Smooth muscle cell (in vitro differentiated cells): ENCODE data around the gene CSRP1. TPM values are rescaled to one million over a fixed set of nuclear protein-coding genes. Genes with fewer than 3 reads are reported as not detected.
"Not testable (repeated sequence)": the region's sequence is repeated elsewhere in the genome, so short reads cannot be mapped to it uniquely, and the experiment has no call there.

Source experiments
- DNase-seq: peaks from one replicate; lab custom pipeline; 2025; ENCODE audit not compliant: unreplicated experiment; lab: John Stamatoyannopoulos, UW
- H2AFZ ChIP-seq: fragments of 200-600 bp; sonication (generic); 2 replicates; pipeline ENCODE4 v1.6.0; 2016; ENCODE audit warnings: antibody characterized with exemption, low read depth, mild to moderate bottlenecking
- H3F3A ChIP-seq: fragments of 200-600 bp; sonication (generic); 2 replicates; pipeline ENCODE4 v1.6.0; 2017; ENCODE audit warnings: antibody characterized with exemption, low read depth
- H3K27ac ChIP-seq: fragments of 200-600 bp; sonication (generic); 2 replicates; pipeline ENCODE4 v1.5.1; 2016; ENCODE audit warnings: low read depth, mild to moderate bottlenecking
- H3K27me3 ChIP-seq: fragments of 200-600 bp; sonication (generic); 2 replicates; pipeline ENCODE4 v1.6.1; 2016; ENCODE audit warnings: low read depth, mild to moderate bottlenecking
- H3K36me3 ChIP-seq: fragments of 200-600 bp; sonication (generic); 2 replicates; pipeline ENCODE4 v1.5.1; 2016; ENCODE audit warnings: low read depth
- H3K4me1 ChIP-seq: fragments of 200-600 bp; sonication (generic); 2 replicates; pipeline ENCODE4 v1.5.1; 2016; ENCODE audit warnings: low read depth
- H3K4me2 ChIP-seq: fragments of 200-600 bp; sonication (generic); 2 replicates; pipeline ENCODE4 v1.6.0; 2016; ENCODE audit warnings: mild to moderate bottlenecking
- H3K4me3 ChIP-seq: fragments of 200-600 bp; sonication (generic); 2 replicates; pipeline ENCODE4 v1.5.1; 2016; ENCODE audit warnings: mild to moderate bottlenecking
- H3K79me2 ChIP-seq: fragments of 200-600 bp; sonication (generic); 2 replicates; pipeline ENCODE4 v1.6.0; 2016; ENCODE audit warnings: low read depth, mild to moderate bottlenecking
- H3K9ac ChIP-seq: fragments of 200-600 bp; sonication (generic); 2 replicates; pipeline ENCODE4 v1.6.0; 2016; ENCODE audit warnings: low read depth
- H3K9me3 ChIP-seq: fragments of 200-600 bp; sonication (generic); replicated peaks from 2 replicates; pipeline ENCODE4 v1.5.1; 2016; ENCODE audit warnings: low read depth
- H4K20me1 ChIP-seq: fragments of 200-600 bp; sonication (generic); 2 replicates; pipeline ENCODE4 v1.6.0; 2016; ENCODE audit warnings: low read depth
- CTCF ChIP-seq: fragments of 200-600 bp; sonication (generic); IDR thresholded peaks from 2 replicates; pipeline ENCODE4 v1.5.1; 2017; ENCODE audit warnings: borderline replicate concordance, mild to moderate bottlenecking, antibody characterized with exemption; ENCODE audit not compliant: insufficient read depth, poor library complexity, severe bottlenecking
- WGBS: methylation state at CpG from one replicate; pipeline ENCODE4 v1.1.7; 2016; ENCODE audit warnings: low lambda C conversion rate; 5-methylcytosine and 5-hydroxymethylcytosine counted together
- polyA plus RNA-seq: library from polyadenylated mRNA; unstranded; fragments of >200 nt; fragmentation: Nextera tagmentation; extraction: Ambion mirVana; gene quantifications from 2 replicates; pipeline ENCODE4 v1.2.1, GENCODE V29; 2016
- total RNA-seq: library from RNA; depleted of rRNA; stranded (reverse); fragments of >200 nt; gene quantifications from 2 replicates; pipeline ENCODE4 v1.2.3, GENCODE V29; 2014

The CSRP1 gene
- total and polyA plus RNA-seq, 2 experiments from 2014 or later: 202 to 345 TPM

- no peak overlapping the region for H2AFZ ChIP-seq
- H3K27me3 ChIP-seq: no peaks in the 10 kb centered on the region
- H3K4me3 ChIP-seq: no peak overlapping the region
- no peaks in the 10 kb centered on the region for H3K36me3 ChIP-seq
- TF ChIP-seq CTCF: no peak
- no peaks in the 10 kb centered on the region for H3K9me3 ChIP-seq
- peaks cover 82% of the 10 kb centered on the region for H3K79me2 ChIP-seq
- H3F3A ChIP-seq: peaks cover 47% of the 10 kb centered on the region
- DNase-seq: no peak
- H3K27ac ChIP-seq: peak overlapping the region; percentile 97
- peak overlapping the region; percentile 56 for H3K4me2 ChIP-seq
- H3K9ac ChIP-seq: peak overlapping the region; percentile 62
- no peaks in the 10 kb centered on the region for H4K20me1 ChIP-seq
- 66% methylated on average over 12 of the region's 12 CpGs for WGBS
- peaks cover 19% of the 10 kb centered on the region for H3K4me1 ChIP-seq
Observed at GRCh38 chr1:201551877-201552731, 45.2 kb upstream of the CSRP1 start.

- H3K9me3 ChIP-seq: no peaks in the 10 kb centered on the region
- 42% methylated on average over 3 of the region's 3 CpGs for WGBS
- peak overlapping the region; percentile 97 for H3K27ac ChIP-seq
- H2AFZ ChIP-seq: no peak overlapping the region
- H3K27me3 ChIP-seq: no peaks in the 10 kb centered on the region
- no peak for TF ChIP-seq CTCF
- H3K4me2 ChIP-seq: peak overlapping the region; percentile 56
- no peaks in the 10 kb centered on the region for H3K36me3 ChIP-seq
- no peak overlapping the region for H3K4me3 ChIP-seq
- peaks cover 82% of the 10 kb centered on the region for H3K79me2 ChIP-seq
- peak overlapping the region; percentile 62 for H3K9ac ChIP-seq
- H3K4me1 ChIP-seq: peaks cover 16% of the 10 kb centered on the region
- DNase-seq: no peak
- H3F3A ChIP-seq: peaks cover 45% of the 10 kb centered on the region
- peaks cover 2% of the 10 kb centered on the region for H4K20me1 ChIP-seq
Observed at GRCh38 chr1:201551096-201551495, 44.2 kb upstream of the CSRP1 start.

- peaks cover 16% of the 10 kb centered on the region for H4K20me1 ChIP-seq
- peaks cover 39% of the 10 kb centered on the region for H3F3A ChIP-seq
- WGBS: 95% methylated on average over 5 of the region's 5 CpGs
- H3K9ac ChIP-seq, H2AFZ ChIP-seq, H3K4me2 ChIP-seq, H3K4me3 ChIP-seq, H3K27me3 ChIP-seq, H3K36me3 ChIP-seq, H3K27ac ChIP-seq, DNase-seq, H3K9me3 ChIP-seq: not testable (repeated sequence)
- H3K79me2 ChIP-seq: peaks cover 82% of the 10 kb centered on the region
- peaks cover 20% of the 10 kb centered on the region for H3K4me1 ChIP-seq
Observed at GRCh38 chr1:201549522-201549921, 42.6 kb upstream of the CSRP1 start.

GRCh38 chr1:201545851-201546492 lies 39.0 kb upstream of the CSRP1 start:
- Histone ChIP-seq H3F3A (peaks cover 28% of the 10 kb centered on the region), H4K20me1 (peaks cover 17% of the 10 kb centered on the region), H2AFZ (no peak overlapping the region), H3K9ac (no peak overlapping the region), H3K4me2 (peak overlapping the region; percentile 31), H3K36me3 (no peaks in the 10 kb centered on the region), H3K4me3 (no peak overlapping the region), H3K27ac (no peak overlapping the region), H3K27me3 (no peaks in the 10 kb centered on the region), H3K9me3 (no peaks in the 10 kb centered on the region), H3K4me1 (peaks cover 42% of the 10 kb centered on the region), H3K79me2 (peaks cover 96% of the 10 kb centered on the region)
- WGBS: 48% methylated on average over 9 of the region's 9 CpGs
- no peak for TF ChIP-seq CTCF
- no peak for DNase-seq
